NCI-H460 (cell line): ENCODE results near the gene E2F4. TPM values are rescaled to one million over a fixed set of nuclear protein-coding genes. Genes with fewer than 3 reads are reported as not detected.

Experiments used
- DNase-seq: peaks from one replicate; pipeline ENCODE4 v3.0.0-alpha.2; 2016; ENCODE audit warnings: low read depth; ENCODE audit errors: extremely low read depth
- total RNA-seq: library from RNA; depleted of rRNA; stranded (reverse); fragments of >200 nt; shearing (Covaris generic); gene quantifications from 2 replicates; pipeline ENCODE4 v1.2.3, GENCODE V29; 2014

E2F4 gene
- total RNA-seq, 1 experiment from 2014 or later: 122 TPM

DNA sequence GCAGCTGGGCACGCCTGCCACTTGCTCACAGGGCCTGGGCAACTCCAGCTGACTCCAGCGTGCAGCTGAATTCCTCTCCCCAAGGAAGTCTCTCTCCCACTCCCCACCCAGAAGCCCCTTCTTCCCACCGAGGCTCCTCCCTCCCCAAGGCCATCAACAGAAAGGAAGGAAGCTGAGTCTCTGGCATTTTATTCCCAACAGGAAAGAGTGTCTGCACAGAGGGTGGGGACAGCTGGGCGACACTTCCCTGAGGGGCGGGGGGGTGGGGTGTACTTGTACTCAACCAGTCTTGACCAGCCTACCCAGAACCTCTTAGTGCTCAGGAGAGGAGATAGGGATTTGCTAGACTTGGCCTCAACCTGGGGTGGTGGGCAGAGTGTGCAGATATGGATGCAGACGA, 1.9 kb upstream of the E2F4 start, which contains the start of gene EXOC3L1:
EXOC3L1 (minus strand) TSS at position 96 of the 400 bp plus-strand sequence. CDS start 460 bp downstream, outside the sequence.
- no peak for DNase-seq

DNA sequence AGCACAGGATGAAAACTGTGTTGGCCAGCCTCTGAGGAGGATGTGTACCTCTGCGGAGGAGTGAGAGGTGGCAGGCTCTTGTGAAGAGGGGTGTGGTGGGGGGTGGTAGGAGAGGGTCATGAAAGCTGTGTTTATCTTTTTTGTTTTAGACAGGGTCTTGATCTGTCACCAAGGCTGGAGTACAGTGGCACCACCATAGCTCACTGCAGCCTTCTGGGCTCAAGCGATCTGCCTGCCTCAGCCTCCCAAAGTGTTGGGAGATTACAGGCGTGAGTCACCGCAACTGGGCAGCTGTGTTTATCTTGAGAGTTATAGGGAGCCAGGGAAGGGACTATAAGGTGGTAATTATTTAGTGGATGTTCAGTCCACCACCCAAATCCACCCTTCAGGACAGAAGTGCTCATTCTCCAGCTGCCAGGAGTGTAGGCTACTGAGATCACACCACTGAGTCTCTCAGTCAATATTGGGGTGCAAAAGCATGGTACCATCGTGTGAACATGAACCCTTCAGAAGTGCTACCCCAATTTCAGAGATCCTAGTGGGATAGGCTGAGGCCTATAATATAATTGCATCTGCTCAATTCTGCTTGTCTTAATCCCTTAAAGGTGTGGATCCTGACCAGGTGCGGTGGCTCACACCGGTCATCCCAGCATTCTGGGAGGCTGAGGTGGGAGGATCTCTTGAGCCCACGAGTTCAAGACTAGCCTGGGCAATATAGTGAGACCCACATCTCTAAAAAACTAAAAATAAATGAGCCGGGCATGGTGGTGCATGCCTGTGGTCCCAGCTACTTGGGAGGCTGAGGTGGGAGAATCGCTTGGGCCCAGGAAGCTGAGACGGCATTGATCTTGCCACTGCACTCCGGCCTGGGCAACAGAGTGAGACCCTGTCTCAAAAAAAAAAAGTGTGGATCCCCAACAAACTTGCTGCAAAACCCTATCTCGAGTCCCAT, 1.2 kb upstream of the E2F4 start:
- DNase-seq: no peak

DNA sequence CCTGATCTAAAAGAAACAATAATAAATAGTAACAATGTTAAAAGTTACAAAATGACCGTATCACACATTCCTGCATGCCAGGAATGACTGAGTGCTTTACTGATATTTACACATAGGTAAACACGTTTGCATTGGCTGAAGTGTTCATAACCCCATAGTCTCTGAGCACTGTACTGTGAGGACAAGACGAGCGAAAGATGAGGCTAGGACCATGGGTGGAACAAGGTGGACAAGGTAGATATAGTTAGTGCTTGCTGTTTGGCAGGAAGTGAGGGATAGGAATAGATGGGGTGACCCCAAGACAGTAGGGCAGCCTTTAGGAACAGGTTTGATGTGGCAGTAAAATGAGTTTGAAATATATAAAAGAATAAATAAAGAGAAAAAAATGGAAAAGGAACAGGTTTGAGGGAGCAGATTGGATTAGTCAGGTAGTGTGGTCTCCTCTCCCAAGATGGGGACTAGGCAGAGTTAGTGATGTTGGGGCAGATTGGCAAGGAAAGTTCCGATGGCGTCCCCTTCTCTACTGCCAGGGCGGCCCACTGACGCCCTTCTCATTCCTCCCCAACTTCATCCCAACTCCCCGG, 452 bp upstream of the E2F4 start:
- DNase-seq: no peak

DNA sequence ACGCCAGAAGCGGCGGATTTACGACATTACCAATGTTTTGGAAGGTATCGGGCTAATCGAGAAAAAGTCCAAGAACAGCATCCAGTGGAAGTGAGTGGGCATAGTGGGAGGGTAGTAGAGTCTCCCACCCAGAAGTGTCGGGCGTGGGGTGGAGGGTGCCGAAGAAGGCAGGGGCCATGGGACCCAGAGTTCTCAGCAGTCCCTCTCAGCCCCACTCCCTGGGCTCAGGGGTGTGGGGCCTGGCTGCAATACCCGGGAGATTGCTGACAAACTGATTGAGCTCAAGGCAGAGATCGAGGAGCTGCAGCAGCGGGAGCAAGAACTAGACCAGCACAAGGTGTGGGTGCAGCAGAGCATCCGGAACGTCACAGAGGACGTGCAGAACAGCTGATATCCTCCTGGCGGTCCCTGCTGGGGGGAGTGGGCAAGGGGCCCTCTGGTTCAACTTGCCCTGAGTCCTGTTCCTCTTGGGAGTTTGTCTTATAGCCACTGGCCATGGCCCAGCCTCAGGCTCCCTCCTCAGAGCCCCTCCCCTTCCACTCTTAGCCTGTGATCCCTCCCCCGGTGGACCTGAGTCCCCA, 916 bp downstream of the E2F4 start:
- no peak for DNase-seq

DNA sequence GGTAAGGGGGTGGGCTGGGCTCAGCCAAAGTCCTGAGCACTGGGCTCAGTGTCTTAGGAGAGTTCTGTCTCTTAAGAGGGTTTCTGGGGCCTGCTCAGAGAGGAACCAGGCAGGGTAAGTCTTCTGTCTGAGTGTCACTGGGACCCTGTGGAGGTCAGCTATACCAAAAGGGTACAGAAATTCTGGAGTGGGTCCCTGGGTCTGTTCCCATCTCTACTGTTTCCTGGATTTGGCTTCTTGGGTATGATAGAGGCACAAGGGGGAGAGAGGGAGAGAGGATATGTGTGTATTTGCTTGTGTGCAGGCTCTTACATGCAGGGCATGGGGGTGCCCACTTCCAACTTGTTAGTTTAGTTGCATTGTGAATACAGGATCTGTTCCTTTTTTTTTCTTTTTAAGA, 1.6 kb downstream of the E2F4 start:
- no peak for DNase-seq

DNA sequence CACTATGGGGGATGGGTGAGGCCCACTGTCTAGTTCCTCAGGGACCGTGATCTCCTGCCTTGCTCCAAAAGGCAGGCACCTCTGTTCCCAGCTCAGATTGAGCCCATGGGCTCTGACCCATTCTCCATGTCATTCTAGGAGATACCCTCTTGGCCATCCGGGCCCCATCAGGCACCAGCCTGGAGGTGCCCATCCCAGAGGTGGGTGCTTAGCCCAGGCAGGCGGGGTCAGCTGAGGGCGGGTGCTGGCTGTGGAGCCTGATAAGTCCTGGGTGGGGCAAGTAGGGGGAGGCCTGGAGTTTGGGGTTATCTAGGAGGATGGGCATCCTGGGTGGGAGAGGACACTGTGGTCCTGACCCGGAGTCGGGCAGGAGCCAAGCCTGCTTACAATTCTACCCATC, 2.3 kb downstream of the E2F4 start:
- no peak for DNase-seq

DNA sequence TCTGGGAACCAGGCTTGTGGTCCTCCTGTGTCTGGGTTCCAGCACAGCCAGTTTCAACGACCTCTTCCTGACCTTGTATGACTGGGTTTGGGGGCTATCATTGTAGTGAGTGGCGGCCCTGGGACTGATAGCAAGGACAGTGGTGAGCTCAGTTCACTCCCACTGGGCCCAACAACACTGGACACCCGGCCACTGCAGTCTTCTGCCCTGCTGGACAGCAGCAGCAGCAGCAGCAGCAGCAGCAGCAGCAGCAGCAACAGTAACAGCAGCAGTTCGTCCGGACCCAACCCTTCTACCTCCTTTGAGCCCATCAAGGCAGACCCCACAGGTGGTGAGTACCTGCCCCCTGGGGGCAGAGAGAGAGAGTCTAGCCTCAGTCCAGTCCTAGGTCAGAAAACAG, 3.7 kb downstream of the E2F4 start:
- DNase-seq: no peak

DNA sequence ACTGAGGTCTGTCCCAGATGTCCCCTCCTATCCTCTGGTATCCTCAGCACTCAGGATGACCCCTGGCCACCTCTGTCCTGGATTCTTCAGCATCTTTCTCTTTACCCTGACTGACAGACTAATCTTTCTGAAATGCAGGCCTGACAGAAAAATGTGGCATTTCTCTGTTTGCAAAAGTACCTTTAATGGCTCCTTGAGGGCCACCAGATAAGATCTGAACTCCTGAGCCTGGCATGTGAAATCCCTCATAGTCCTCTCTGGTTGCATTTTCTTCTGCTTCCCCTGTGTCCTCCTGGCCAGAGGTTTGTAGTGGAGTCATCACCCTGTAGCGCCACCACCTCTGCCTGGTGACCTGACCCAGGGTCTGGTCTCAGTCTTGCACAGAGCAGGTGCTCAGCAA, 4.9 kb downstream of the E2F4 start:
- no peak for DNase-seq

DNA sequence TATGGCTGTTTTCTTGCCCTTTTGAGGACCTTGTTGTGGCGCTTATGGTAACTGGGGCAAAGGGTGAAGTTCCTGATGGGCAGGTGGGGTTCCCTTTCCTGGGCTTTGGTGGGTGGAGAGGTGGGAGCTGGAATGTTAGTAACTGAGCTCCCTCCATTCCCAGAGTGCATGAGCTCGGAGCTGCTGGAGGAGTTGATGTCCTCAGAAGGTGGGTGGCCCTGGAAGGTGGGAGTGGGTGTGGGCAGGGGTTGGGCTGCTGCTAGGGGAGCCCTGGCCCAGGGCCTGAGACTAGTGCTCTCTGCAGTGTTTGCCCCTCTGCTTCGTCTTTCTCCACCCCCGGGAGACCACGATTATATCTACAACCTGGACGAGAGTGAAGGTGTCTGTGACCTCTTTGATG, 5.7 kb downstream of the E2F4 start:
- no peak for DNase-seq

DNA sequence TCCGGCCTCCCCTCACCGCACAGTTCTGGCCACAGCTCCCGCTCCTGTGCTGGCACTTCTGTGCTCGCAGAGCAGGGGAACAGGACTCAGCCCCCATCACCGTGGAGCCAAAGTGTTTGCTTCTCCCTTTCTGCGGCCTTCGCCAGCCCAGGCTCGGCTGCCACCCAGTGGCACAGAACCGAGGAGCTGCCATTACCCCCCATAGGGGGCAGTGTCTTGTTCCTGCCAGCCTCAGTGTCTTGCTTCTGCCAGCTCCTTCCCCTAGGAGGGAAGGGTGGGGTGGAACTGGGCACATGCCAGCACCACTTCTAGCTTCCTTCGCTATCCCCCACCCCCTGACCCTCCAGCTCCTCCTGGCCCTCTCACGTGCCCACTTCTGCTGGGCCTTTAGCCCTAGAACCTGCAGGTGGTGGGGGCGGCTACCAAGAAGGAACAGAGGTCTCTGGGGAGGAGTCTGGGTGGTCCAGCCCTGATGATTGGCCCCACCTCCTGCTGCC, 6.3 kb downstream of the E2F4 start:
- DNase-seq: peak; percentile 64

DNA sequence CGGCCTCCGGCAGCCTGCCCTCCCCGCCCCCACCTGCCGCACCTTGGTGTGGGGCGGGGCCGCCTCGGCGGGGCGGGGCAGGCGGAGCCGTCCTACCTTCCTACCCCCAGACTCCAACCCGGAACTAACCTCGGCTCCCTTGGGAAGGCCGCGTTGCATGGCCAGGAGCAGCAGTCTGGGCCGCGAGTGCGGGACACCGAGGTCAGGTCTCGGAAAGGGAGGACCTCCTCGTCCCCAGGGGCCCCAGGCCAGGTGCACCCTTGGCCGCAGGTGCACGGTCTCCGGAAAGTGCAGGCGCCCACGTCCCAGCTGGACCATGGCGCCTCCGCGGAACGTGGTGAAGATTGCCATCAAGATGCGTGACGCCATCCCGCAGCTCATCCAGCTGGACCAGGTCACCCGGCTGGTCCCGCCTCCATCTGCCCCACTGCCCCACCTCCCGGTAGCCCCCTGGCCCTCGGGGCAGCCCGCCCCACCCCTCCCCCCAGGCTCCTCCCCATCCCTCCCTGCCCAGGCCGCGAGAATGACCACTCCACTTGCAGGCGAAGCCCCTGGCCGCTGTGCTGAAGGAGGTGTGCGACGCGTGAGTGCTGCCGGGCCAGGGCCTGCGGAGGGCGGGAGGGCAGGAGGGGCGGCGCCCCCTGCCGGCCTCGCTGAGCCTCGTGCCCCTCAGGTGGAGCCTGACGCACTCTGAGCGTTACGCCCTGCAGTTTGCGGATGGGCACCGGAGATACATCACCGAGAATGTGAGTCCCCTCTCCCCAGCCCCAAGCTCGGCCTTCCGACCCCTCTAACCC, 7.3 kb downstream of the E2F4 start, which contains the start of gene ELMO3:
ELMO3 (plus strand) TSS at position 121 of the 797 bp plus-strand sequence; CDS start at position 317, 196 bp downstream.
- DNase-seq: no peak

DNA sequence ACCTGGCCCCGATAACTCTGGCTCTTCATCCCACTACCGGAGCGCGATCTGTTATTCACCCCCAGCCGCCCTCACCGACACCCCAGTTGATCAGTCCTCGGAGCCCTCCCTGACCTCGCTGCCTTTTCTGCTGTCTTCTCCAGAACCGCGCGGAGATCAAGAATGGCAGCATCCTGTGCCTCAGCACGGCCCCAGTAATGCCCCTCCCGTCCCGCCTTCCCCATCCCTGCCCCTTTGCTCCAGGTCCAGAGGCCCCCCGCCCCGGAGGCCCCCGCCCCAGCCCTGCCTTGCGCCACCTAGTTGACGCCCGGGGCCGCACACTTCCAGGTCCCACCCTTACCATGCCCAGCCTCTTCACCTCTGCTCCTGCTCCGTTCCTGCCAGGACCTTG, 7.8 kb downstream of the E2F4 start:
- DNase-seq: no peak

DNA sequence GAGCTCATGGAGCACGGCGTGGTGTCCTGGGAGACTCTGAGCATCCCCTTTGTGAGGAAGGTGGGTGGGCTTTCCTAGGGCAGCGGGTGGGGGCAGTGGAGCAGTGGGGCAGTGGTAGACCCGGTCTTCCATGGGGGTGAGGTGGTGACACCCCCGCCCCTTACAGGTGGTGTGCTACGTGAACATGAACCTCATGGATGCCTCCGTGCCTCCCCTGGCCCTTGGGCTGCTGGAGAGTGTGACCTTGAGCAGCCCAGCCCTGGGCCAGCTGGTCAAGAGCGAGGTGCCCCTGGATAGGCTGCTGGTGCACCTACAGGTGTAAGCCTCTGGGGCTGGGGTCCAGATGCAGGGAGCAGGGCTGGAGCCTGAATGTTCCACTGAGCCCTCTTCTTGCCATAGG, 8.5 kb downstream of the E2F4 start:
- DNase-seq: no peak

DNA sequence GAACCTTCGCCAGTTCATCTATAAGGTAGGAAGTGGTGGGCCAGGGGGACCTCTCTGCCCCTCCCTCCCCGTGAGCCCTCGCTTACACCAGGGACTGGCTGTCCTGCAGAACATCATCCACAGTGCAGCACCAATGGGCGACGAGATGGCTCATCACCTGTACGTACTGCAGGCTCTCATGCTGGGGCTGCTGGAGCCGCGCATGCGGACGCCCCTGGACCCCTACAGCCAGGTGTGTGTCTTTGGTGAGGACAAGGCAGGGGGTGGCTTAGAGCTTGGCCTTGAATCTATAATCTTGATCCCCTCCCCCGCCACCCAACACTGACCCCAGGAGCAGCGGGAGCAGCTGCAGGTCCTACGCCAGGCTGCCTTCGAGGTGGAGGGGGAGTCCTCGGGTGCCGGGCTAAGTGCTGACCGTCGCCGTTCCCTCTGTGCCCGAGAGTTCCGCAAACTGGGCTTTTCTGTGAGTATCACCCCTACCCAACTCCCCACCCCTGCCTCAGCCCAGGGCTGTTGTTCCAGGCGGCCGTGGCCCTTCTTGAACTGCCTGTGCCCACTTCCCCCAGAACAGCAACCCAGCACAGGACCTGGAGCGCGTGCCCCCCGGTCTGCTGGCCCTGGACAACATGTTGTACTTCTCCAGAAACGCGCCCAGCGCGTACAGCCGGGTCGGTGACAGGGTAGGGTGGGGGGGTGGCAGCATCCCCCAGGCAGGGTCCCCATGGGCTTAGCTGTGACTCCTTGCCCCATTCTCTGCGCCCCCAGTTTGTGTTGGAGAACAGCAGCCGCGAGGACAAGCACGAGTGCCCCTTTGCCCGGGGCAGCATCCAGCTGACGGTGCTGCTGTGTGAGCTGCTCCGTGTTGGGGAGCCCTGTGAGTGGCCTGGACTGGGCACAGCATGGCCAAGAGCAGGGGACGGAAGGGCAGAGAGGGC, 9.7 kb downstream of the E2F4 start:
- no peak for DNase-seq

DNA sequence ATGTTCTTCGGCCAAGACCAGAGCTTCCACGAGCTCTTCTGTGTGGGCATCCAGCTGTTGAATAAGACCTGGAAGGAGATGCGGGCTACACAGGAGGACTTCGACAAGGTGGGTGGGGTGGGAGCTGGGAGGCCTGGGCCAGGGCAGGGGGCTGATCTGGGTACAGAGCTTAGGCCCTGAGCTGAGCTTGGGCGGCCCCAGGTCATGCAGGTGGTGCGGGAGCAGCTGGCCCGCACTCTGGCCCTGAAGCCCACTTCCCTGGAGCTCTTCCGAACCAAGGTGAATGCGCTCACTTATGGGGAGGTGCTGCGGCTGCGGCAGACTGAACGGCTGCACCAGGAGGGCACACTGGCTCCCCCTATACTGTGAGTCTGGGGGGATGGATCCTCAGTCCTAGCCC, 10.5 kb downstream of the E2F4 start:
- DNase-seq: no peak

DNA sequence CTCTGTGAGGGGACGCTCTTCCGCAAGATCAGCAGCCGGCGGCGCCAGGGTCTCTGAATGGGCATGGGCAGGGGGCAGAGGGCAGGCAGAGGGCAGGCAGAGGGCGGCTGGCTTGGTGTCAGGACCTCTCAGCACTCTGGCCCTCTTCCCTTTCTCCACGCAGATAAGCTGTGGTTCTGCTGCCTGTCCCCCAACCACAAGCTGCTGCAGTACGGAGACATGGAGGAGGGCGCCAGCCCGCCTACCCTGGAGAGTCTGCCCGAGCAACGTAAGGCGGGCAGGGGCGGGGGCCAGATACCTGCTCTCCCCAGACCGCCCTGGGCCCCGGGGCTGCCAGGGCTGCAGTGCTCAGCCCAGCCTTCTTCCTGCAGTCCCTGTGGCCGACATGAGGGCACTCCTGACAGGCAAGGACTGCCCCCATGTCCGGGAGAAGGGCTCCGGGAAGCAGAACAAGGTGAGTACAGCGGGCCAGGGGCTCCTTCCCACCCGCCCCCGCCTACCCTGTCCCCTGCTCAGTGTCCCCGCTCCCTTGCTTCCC, 11.1 kb downstream of the E2F4 start:
- DNase-seq: no peak

DNA sequence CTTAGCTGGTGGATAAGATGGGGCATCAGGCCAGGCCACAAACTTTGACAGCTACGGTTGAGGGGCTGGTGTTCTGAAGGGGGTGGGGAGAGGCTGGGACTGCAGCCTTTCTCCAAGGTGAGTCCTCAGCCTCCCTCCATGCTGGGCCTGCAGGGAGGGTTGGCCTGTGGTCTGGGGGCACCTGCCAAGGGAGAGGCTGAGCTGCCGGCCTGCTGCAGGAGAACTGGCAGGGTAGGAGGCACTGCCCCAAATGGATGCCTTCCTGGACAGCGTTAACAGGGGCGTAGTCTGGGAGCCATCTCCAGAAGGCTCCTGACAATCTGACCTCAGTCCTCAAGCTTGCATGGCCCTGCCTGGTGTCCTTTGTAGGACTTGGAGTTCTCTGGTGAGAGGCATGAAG, 12.1 kb downstream of the E2F4 start:
- no peak for DNase-seq

DNA sequence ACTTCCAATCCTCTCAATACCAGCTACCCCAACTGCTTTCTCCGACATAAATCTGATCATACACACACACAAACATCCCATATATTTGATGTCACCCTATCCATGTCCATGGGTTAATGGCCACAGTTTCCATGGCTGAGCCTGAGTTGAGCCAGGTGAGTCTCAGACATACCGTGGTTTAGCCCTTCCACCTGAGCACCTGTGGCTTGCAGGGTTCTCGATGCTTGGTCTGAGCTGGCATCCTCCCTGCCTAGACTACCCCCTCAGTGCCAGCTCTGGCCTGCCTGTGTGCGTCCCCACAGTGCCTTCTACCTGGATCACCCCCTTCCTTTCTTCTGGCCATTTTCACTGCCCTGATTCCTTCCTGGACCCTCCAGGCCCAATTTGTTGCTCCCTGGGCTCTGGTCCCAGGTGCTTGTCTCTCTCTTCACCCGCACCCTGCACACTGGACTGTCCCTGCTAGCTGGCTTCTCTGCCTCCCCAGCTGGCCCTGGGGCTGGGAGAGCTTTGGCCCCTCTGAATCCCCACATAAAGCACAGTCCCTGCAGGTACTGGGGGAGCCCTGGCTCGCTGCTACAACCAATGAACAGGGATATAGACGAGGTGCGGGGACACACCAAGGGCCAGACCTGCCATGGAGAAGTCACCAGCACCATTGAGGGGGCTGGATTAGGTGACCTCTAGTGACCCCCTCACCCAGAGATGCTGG, 14.3 kb downstream of the E2F4 start:
- no peak for DNase-seq

DNA sequence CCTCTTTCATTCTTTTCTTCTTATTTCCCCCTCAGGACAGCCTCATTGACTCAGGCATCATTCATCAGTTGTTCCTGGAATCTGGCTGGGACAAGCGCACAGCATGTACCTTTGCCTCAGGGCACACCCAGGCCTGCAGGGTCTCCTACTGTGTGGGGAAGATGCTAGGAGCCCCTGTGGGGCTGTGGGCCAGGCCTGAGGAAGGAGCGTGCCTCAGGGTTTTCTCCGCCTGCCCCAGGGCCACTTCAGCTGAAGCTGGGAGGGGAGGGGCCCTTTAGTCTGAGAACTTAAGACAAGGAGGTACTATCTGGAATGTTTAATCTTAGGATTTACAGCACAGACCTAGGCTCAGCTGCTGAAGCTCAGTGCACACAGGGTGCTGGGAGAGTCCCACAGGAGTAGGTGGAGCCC, 14.9 kb downstream of the E2F4 start:
- no peak for DNase-seq
